Caco-2 (cell line): ENCODE results near the gene CYP2W1. TPM values are rescaled to one million over a fixed set of nuclear protein-coding genes. Genes with fewer than 3 reads are reported as not detected.
"Not testable (repeated sequence)": the region's sequence is repeated elsewhere in the genome, so short reads cannot be mapped to it uniquely, and the experiment has no call there.

Source experiments
- BruUV-seq: library from RNA; stranded (reverse); fragments of 400-500 nt; replicated peaks from 2 replicates; lab custom pipeline; 2021; lab: Mats Ljungman, UMichigan
- CTCF ChIA-PET: fragments of 300-600 bp; sonication (Branson Sonifier 250); formaldehyde crosslinking; loops from one replicate; lab custom pipeline; 2022; ENCODE audit warnings: antibody characterized with exemption; lab: Charles Lee
- POLR2A ChIA-PET: fragments of 300-600 bp; sonication (Branson Sonifier 250); formaldehyde crosslinking; loops from one replicate; lab custom pipeline; 2022; ENCODE audit warnings: antibody characterized with exemption; lab: Charles Lee
- DNase-seq, 2 experiments: peaks; one replicate each; pipeline versions ENCODE4 v3.0.0 to v3.0.0-alpha.2; 2020 to 2022
- H3K27me3 ChIP-seq: replicated peaks from 2 replicates; pipeline ENCODE4 v1.6.0; 2011; ENCODE audit warnings: low read length; ENCODE audit not compliant: control insufficient read depth, insufficient read depth
- H3K36me3 ChIP-seq: 2 replicates; pipeline ENCODE4 v1.5.1; 2011; ENCODE audit warnings: low read length; ENCODE audit not compliant: control insufficient read depth, insufficient read depth
- H3K4me1 ChIP-seq: fragments of 250-450 bp; sonication (Bioruptor Pico); 2 replicates; pipeline ENCODE4 v1.5.1; 2020; ENCODE audit warnings: mild to moderate bottlenecking
- H3K4me3 ChIP-seq: 2 replicates; pipeline ENCODE4 v1.5.1; 2011; ENCODE audit warnings: low read depth, mild to moderate bottlenecking, control low read depth, low read length
- H3K9me3 ChIP-seq: fragments of 250-450 bp; sonication (Bioruptor Pico); 2 replicates; pipeline ENCODE4 v1.5.1; 2020; ENCODE audit warnings: mild to moderate bottlenecking, moderate library complexity
- H3K27ac Mint-ChIP-seq: one replicate; pipeline ENCODE4 v1.8.0; 2022; ENCODE audit warnings: mixed read lengths; ENCODE audit not compliant: unreplicated experiment
- H3K27me3 Mint-ChIP-seq: one replicate; pipeline ENCODE4 v1.8.0; 2022; ENCODE audit warnings: mixed read lengths; ENCODE audit not compliant: insufficient read depth, unreplicated experiment
- H3K36me3 Mint-ChIP-seq: one replicate; pipeline ENCODE4 v1.8.0; 2022; ENCODE audit warnings: mild to moderate bottlenecking, mixed read lengths; ENCODE audit not compliant: insufficient read depth, unreplicated experiment
- H3K4me1 Mint-ChIP-seq: one replicate; pipeline ENCODE4 v1.8.0; 2022; ENCODE audit warnings: low read depth, mixed read lengths; ENCODE audit not compliant: unreplicated experiment
- H3K4me3 Mint-ChIP-seq: one replicate; pipeline ENCODE4 v1.8.0; 2022; ENCODE audit warnings: mild to moderate bottlenecking, moderate library complexity, mixed read lengths; ENCODE audit not compliant: unreplicated experiment
- H3K9me3 Mint-ChIP-seq: one replicate; pipeline ENCODE4 v1.8.0; 2022; ENCODE audit warnings: mixed read lengths; ENCODE audit not compliant: unreplicated experiment
- CTCF ChIP-seq, 2 experiments: fragments of 200-600 bp in 1 of 2; IDR thresholded peaks; 1 replicate in 1 of 2; 2 replicates in 1 of 2; pipeline versions ENCODE4 v1.5.1 to v1.8.0; 2011 to 2022; ENCODE audit warnings: antibody characterized with exemption in 1 of 2, control low read depth in 1 of 2, inconsistent platforms in 1 of 2, low read depth in 1 of 2, low read length in 1 of 2, mild to moderate bottlenecking in 1 of 2, moderate library complexity in 1 of 2; ENCODE audit not compliant: insufficient read depth in 1 of 2, severe bottlenecking in 1 of 2, unreplicated experiment in 1 of 2
- intact Hi-C: fragments of 100-400 bp; cut with micrococcal nuclease; formaldehyde crosslinking; loops from one replicate; pipeline ENCODE4 v1.10.0; 2022; ENCODE audit not compliant: unreplicated experiment
- total RNA-seq: library from RNA; stranded (reverse); gene quantifications from 2 replicates; pipeline ENCODE4 v1.2.3, GENCODE V29; 2022

CYP2W1 gene
- total RNA-seq, 1 experiment from 2014 or later: 24.0 TPM

GRCh38 chr7:958221-959200, 24.5 kb upstream of the CYP2W1 start:
- intact Hi-C loops: no loop called here
- Histone ChIP-seq H3K9me3 (peaks cover 3% of the 10 kb centered on the region; the same call in 1 of the 2 replicates), H3K36me3 (no peaks in the 10 kb centered on the region), H3K27me3 (no peaks in the 10 kb centered on the region), H3K4me3 (no peak overlapping the region), H3K4me1 (peaks cover 8% of the 10 kb centered on the region)
- BruUV-seq: no TSS peak
- CTCF ChIA-PET: interaction anchor here (1.3 kb wide), 1 partner anchor 35 kb away, joined by 7 read pairs; no protein-coding TSS in a partner anchor
- Mint-ChIP-seq H3K27me3 (no peaks in the 10 kb centered on the region), H3K36me3 (peaks cover 10% of the 10 kb centered on the region), H3K4me1 (no peaks in the 10 kb centered on the region), H3K4me3 (no peak overlapping the region), H3K27ac (no peak overlapping the region), H3K9me3 (no peaks in the 10 kb centered on the region)
- POLR2A ChIA-PET: interaction anchor here (0.6 to 0.7 kb wide), 2 partner anchors 57 to 62 kb away, joined by 4 to 8 read pairs; no protein-coding TSS in a partner anchor
- TF ChIP-seq CTCF (IDR thresholded peaks at IDR 0.05; ENCODE audit: insufficient read depth in 1 of 2, low read depth in 1 of 2, low read length in 1 of 2, severe bottlenecking in 1 of 2, unreplicated experiment in 1 of 2): no peak
- DNase-seq: no peak

- ChIA-PET POLR2A (interaction anchor here (0.7 kb wide), 1 partner anchor 61 kb away, joined by 8 read pairs; no protein-coding TSS in a partner anchor), CTCF (no interaction called here)
- Mint-ChIP-seq H3K27ac (no peak overlapping the region), H3K9me3 (no peaks in the 10 kb centered on the region), H3K4me1 (no peaks in the 10 kb centered on the region), H3K27me3 (no peaks in the 10 kb centered on the region), H3K4me3 (no peak overlapping the region), H3K36me3 (peaks cover 14% of the 10 kb centered on the region)
- Histone ChIP-seq H3K27me3 (no peaks in the 10 kb centered on the region), H3K4me1 (peaks cover 8% of the 10 kb centered on the region), H3K4me3 (no peak overlapping the region), H3K36me3 (no peaks in the 10 kb centered on the region), H3K9me3 (peaks cover 3% of the 10 kb centered on the region; the same call in 1 of the 2 replicates)
- TF ChIP-seq CTCF (IDR thresholded peaks at IDR 0.05; ENCODE audit: insufficient read depth in 1 of 2, low read depth in 1 of 2, low read length in 1 of 2, severe bottlenecking in 1 of 2, unreplicated experiment in 1 of 2): no peak
- intact Hi-C loops: no loop called here
- no TSS peak for BruUV-seq
- DNase-seq: no peak
These were observed 23.7 kb upstream of the CYP2W1 start for GRCh38 chr7:959271-959670.

GRCh38 chr7:959740-960139, 23.2 kb upstream of the CYP2W1 start:
- H3K27me3 ChIP-seq, H3K4me3 Mint-ChIP-seq, H3K4me1 Mint-ChIP-seq, BruUV-seq, intact Hi-C loops, H3K27me3 Mint-ChIP-seq, H3K4me3 ChIP-seq, DNase-seq, H3K9me3 ChIP-seq, H3K4me1 ChIP-seq, H3K36me3 ChIP-seq, H3K27ac Mint-ChIP-seq, POLR2A ChIA-PET, CTCF ChIA-PET, H3K9me3 Mint-ChIP-seq: not testable (repeated sequence)
- peaks cover 18% of the 10 kb centered on the region for H3K36me3 Mint-ChIP-seq
